ENCODE measurements around the gene FAF2.

The FAF2 gene

DNA sequence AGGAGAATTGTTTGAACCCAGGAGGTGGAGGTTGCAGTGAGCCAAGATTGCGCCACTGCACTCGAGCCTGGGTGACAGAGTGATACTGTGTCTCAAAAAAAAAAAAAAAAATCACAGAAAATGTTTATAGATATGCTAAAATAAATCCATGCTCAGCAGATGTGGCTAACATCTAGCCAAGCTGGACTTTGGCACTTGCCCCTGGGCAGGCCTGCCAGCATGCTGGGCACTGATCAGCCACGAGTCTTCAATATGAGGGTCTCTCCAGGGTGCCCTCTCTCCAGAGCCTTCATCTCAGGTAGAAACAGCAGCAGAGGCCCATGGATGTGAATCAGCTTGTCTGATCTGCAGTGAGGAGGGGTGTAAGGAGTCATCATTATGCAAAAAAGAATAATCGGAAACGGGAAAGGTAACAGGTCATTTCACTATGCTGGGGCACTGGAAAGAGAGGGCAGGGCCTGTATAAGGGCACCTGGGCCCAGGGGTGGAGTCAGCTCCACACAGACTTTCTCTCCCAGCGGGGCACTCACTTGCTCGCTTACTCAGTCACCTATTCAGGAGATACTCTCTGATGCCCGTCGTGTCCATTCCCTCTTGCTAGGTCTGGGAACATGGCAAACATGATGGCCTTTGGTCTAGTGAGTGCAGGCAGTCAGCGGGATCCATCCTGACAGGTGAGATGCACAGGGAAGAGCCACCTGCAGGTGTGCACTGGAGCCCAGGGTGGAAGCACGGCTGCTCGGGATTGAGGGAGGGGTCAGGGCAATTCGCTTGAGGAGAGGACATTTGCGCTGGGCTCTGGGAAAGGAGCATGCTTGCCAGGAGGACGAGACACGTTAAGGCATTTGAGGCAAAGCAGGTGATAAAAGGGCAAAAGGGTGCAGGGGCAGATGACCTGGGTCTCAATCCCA is 71.9 kb downstream of the FAF2 start:
- POLR2A ChIA-PET = no interaction called here
- no peak for DNase-seq (ENCODE audit: low read depth, low spot score)
- H3K4me3 ChIP-seq (ENCODE audit: low read depth, low read length) = no peak overlapping the region
- CTCF ChIA-PET = no interaction called here
- TF ChIP-seq, protein P1, sequence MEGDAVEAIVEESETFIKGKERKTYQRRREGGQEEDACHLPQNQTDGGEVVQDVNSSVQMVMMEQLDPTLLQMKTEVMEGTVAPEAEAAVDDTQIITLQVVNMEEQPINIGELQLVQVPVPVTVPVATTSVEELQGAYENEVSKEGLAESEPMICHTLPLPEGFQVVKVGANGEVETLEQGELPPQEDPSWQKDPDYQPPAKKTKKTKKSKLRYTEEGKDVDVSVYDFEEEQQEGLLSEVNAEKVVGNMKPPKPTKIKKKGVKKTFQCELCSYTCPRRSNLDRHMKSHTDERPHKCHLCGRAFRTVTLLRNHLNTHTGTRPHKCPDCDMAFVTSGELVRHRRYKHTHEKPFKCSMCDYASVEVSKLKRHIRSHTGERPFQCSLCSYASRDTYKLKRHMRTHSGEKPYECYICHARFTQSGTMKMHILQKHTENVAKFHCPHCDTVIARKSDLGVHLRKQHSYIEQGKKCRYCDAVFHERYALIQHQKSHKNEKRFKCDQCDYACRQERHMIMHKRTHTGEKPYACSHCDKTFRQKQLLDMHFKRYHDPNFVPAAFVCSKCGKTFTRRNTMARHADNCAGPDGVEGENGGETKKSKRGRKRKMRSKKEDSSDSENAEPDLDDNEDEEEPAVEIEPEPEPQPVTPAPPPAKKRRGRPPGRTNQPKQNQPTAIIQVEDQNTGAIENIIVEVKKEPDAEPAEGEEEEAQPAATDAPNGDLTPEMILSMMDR (IDR thresholded peaks at IDR 0.05; ENCODE audit: insufficient read depth, low read length, missing control alignments) = no peak

DNA sequence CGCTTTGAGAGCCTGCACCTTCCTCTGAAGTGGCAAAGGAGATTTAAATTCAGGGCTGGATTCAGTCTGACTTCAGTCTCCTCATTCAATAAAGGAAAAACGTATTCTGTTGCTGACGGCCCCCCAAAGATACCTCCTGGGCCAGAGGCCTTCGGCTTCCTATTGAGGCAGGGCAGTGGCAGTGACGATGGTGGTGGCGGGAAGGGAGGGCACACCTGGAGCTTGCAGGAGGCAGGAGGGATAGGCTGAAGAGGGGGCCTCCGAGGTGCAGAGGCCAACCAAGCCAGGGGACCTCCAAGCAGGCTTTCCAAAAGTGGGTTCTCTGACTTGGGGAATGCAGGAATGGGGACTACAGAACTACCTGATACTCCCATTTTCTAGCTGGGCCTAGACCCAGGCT is 73.1 kb downstream of the FAF2 start:
- TF ChIP-seq, protein P1 (IDR thresholded peaks at IDR 0.05; ENCODE audit: insufficient read depth, low read length, missing control alignments) = no peak
- DNase-seq (ENCODE audit: low read depth, low spot score) = no peak
- CTCF ChIA-PET = no interaction called here
- POLR2A ChIA-PET = no interaction called here
- no peak overlapping the region for H3K4me3 ChIP-seq (ENCODE audit: low read depth, low read length)

DNA sequence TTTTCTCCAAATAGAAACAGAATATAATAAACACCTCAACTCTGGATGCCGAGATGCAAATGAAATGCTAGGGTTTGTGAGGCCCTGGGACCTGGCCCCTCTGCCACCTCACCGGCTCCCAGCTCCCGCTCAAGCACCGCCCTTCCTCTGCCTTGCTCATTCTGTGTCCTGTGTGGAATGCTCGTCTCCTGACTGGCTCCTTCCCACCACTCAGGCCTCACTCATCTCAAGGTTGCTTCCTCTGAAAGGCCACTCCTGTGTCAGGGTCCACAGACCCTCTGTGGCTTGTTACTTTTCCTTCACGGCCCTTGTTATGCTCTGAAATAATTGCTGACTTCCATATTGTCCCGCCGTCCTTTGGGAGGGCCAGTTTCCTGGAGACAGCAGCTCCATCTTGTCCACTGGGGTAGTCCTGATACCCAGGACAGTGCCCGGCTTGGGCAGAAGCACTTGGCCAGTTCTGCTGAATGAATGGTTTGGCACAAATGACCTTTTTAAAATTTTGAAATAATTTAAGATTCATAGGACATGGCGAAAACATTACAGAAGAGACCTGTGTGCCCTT is 73.6 kb downstream of the FAF2 start:
- POLR2A ChIA-PET = no interaction called here
- DNase-seq (ENCODE audit: low read depth, low spot score) = no peak
- no peak overlapping the region for H3K4me3 ChIP-seq (ENCODE audit: low read depth, low read length)
- CTCF ChIA-PET = interaction anchor here (1.3 kb wide), 1 partner anchor 73 kb away, joined by 4 read pairs; the partner anchor contains the start of gene FAF2
- TF ChIP-seq, protein P1 (IDR thresholded peaks at IDR 0.05; ENCODE audit: insufficient read depth, low read length, missing control alignments) = no peak

DNA sequence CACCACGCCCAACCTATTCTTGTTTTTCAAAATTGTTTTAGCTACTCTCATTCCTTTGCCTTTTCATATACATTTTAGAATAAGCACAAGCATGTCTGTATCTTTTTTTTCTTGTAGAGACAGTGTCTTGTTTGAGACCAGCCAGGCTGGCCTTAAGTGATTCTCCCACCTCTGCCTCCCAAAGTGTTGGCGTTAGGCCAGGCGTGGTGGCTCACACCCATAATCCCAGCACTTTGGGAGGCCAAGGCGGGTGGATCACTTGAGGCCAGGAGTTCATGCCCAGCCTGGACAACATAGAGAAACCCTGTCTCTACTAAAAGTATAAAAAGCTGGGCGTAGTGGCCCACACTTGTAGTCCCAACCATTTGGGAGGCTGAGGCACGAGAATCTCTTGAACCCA is 76.0 kb downstream of the FAF2 start:
- TF ChIP-seq, protein P1 (IDR thresholded peaks at IDR 0.05; ENCODE audit: insufficient read depth, low read length, missing control alignments) = no peak
- ChIA-PET CTCF (no interaction called here), POLR2A (interaction anchor here (1.3 kb wide), 1 partner anchor 10 kb away, joined by 5 read pairs; no protein-coding TSS in a partner anchor)
- DNase-seq (ENCODE audit: low read depth, low spot score) = no peak
- no peak overlapping the region for H3K4me3 ChIP-seq (ENCODE audit: low read depth, low read length)

DNA sequence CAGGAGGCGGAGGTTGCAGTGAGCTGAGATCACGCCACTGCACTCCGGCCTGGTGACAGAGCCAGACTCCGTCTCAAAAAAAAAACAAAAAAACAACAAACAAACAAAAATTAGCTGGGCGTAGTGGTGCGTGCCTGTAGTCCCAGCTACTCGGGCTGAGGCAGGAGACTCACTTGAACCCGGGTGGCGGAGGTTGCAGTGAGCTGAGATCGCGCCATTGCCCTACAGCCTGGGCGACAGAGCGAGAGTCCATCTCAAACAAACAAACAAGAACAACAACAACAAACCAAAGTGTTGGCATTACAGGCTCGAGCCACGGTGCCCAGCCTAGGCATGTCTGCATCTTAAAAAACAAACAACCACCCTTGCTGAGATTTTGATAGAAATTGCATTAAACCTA is 76.8 kb downstream of the FAF2 start:
- DNase-seq (ENCODE audit: low read depth, low spot score) = no peak
- ChIA-PET POLR2A (no interaction called here), CTCF (no interaction called here)
- TF ChIP-seq, protein P1 (IDR thresholded peaks at IDR 0.05; ENCODE audit: insufficient read depth, low read length, missing control alignments) = no peak
- H3K4me3 ChIP-seq (ENCODE audit: low read depth, low read length) = no peak overlapping the region

DNA sequence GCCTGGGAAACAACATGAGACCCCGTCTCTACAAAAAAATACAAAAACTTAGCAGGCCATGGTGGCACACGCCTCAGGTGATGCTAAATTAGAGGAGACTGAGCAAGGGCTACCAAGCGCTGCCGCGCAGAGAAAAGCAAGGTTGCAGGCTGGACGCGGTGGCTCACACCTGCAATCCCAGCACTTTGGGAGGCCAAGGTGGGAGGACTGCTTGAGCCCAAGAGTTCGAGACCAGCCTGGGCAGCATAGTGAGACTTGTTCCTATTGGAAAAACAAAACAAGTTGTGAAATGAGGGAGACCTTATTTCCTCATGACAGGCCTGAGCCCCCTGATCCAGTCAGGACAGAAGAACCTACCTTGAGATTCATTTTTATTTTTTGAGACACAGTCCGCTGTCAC is 77.5 kb downstream of the FAF2 start:
- ChIA-PET POLR2A (no interaction called here), CTCF (interaction anchor here (1.2 kb wide), 1 partner anchor 78 kb away, joined by 4 read pairs; no protein-coding TSS in a partner anchor)
- no peak overlapping the region for H3K4me3 ChIP-seq (ENCODE audit: low read depth, low read length)
- TF ChIP-seq, protein P1 (IDR thresholded peaks at IDR 0.05; ENCODE audit: insufficient read depth, low read length, missing control alignments) = no peak
- no peak for DNase-seq (ENCODE audit: low read depth, low spot score)
